Natural killer cell (primary cell): ENCODE measurements around the gene TP53INP2. TPM values are rescaled to one million over a fixed set of nuclear protein-coding genes. Genes with fewer than 3 reads are reported as not detected.

Experiments
- ATAC-seq, 3 donors: fragments of 150-1000 bp in 2 of 3; fragments of 200-7000 bp in 1 of 3; cut with Tn5 transposase; 1 replicate in 1 of 3; 2 replicates in 2 of 3; pipeline ENCODE4 v1.10.0; 2021; ENCODE audit warnings: mild to moderate bottlenecking in 2 of 3, moderate library complexity in 2 of 3
- DNase-seq, 2 donors: peaks; one replicate each; pipeline versions ENCODE4 v3.0.0 to v3.0.0-alpha.2; 2013 to 2021; ENCODE audit warnings: mixed read lengths in 1 of 2
- H3K27ac ChIP-seq: one replicate; pipeline ENCODE4 v1.5.1; 2013; ENCODE audit warnings: mild to moderate bottlenecking, low read length
- H3K27me3 ChIP-seq: one replicate; pipeline ENCODE4 v1.6.1; 2013; ENCODE audit warnings: low read length; ENCODE audit not compliant: control insufficient read depth, insufficient read depth
- H3K36me3 ChIP-seq: one replicate; pipeline ENCODE4 v1.6.1; 2013; ENCODE audit warnings: low read length; ENCODE audit not compliant: control insufficient read depth, insufficient read depth
- H3K4me1 ChIP-seq: one replicate; pipeline ENCODE4 v1.6.1; 2013; ENCODE audit warnings: low read length; ENCODE audit not compliant: control insufficient read depth, insufficient read depth
- H3K4me3 ChIP-seq: one replicate; pipeline ENCODE4 v1.5.1; 2013; ENCODE audit warnings: low read length
- H3K9me3 ChIP-seq: one replicate; pipeline ENCODE4 v1.6.1; 2013; ENCODE audit warnings: low read length; ENCODE audit not compliant: control insufficient read depth, insufficient read depth
- H3K27ac Mint-ChIP-seq, 2 donors: one replicate each; pipeline ENCODE4 v1.8.0; 2022; ENCODE audit warnings: mild to moderate bottlenecking in 2 of 2, mixed read lengths in 2 of 2, moderate library complexity in 1 of 2
- H3K27me3 Mint-ChIP-seq, 2 donors: one replicate each; pipeline ENCODE4 v1.8.0; 2022; ENCODE audit warnings: low read depth in 2 of 2, mixed read lengths in 2 of 2
- H3K36me3 Mint-ChIP-seq: one replicate; pipeline ENCODE4 v1.8.0; 2022; ENCODE audit warnings: mixed read lengths
- H3K4me1 Mint-ChIP-seq, 2 donors: one replicate each; pipeline ENCODE4 v1.8.0; 2022; ENCODE audit warnings: mixed read lengths in 2 of 2
- H3K4me3 Mint-ChIP-seq: one replicate; pipeline ENCODE4 v1.8.0; 2022; ENCODE audit warnings: mild to moderate bottlenecking, moderate library complexity, mixed read lengths
- H3K9me3 Mint-ChIP-seq, 2 donors: one replicate each; pipeline ENCODE4 v1.8.0; 2022; ENCODE audit warnings: mixed read lengths in 2 of 2
- WGBS: methylation state at CpG from one replicate; pipeline ENCODE4 v1.1.7; 2013; ENCODE audit warnings: missing lambda C conversion rate; ENCODE audit not compliant: insufficient coverage; 5-methylcytosine and 5-hydroxymethylcytosine counted together
- intact Hi-C: fragments of 100-400 bp; cut with micrococcal nuclease; formaldehyde crosslinking; loops from one replicate; pipeline ENCODE4 v1.14.2; 2022
- total RNA-seq, 4 donors: library from RNA; stranded (reverse); fragments of 120-200 nt in 1 of 4; gene quantifications; one replicate each; pipeline versions ENCODE4 v1.2.3 to v1.2.4, GENCODE V29; 2013 to 2022
- TF ChIP-seq, protein P1 (sequence below): fragments of 200-600 bp; IDR thresholded peaks from one replicate; pipeline ENCODE4 v1.8.0; 2022; ENCODE audit warnings: antibody characterized with exemption

TP53INP2 gene
- total RNA-seq, 3 donors from 2014 or later (not counting 1 experiment from before 2014, with no cell fraction given), result 30.7 to 56.3 (median 35.9) TPM

DNA sequence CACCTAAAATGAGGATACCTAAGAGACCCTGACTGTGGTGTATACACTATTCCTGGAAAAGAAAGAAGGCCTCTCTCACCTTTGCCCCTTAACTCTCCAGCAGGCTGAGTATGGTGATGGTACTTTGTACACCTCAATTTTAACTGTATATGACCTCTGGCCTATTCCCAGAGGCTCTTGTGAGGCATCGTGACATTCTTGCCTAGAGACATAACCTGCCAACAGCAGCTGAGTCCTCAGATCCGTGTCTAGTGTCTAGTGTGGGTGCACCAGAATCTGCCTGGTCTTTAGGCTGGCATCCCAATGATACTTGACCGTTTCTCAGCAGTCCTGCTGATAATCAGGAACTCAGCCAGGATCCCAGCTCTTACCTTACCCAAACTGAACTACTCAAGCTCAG, 20.0 kb downstream of the TP53INP2 start:
- H3K36me3 ChIP-seq, result peaks cover 31% of the 10 kb centered on the region
- no peaks in the 10 kb centered on the region for H3K27me3 ChIP-seq
- ATAC-seq, result no peak
- intact Hi-C loops, result no loop called here
- peaks cover 6 to 16% of the 10 kb centered on the region in 2 donors for H3K4me1 Mint-ChIP-seq
- no peaks in the 10 kb centered on the region for H3K4me1 ChIP-seq
- no peak overlapping the region for H3K4me3 ChIP-seq
- no peak overlapping the region for H3K27ac Mint-ChIP-seq
- H3K27ac ChIP-seq, result no peak overlapping the region
- WGBS, result 97% methylated on average over 3 of the region's 3 CpGs
- no peak for DNase-seq
- H3K4me3 Mint-ChIP-seq, result no peak overlapping the region
- TF ChIP-seq, protein P1, sequence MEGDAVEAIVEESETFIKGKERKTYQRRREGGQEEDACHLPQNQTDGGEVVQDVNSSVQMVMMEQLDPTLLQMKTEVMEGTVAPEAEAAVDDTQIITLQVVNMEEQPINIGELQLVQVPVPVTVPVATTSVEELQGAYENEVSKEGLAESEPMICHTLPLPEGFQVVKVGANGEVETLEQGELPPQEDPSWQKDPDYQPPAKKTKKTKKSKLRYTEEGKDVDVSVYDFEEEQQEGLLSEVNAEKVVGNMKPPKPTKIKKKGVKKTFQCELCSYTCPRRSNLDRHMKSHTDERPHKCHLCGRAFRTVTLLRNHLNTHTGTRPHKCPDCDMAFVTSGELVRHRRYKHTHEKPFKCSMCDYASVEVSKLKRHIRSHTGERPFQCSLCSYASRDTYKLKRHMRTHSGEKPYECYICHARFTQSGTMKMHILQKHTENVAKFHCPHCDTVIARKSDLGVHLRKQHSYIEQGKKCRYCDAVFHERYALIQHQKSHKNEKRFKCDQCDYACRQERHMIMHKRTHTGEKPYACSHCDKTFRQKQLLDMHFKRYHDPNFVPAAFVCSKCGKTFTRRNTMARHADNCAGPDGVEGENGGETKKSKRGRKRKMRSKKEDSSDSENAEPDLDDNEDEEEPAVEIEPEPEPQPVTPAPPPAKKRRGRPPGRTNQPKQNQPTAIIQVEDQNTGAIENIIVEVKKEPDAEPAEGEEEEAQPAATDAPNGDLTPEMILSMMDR, result no peak
- H3K9me3 ChIP-seq, result no peaks in the 10 kb centered on the region
- H3K27me3 Mint-ChIP-seq, result no peaks in the 10 kb centered on the region
- H3K36me3 Mint-ChIP-seq, result peaks cover 12% of the 10 kb centered on the region
- no peaks in the 10 kb centered on the region for H3K9me3 Mint-ChIP-seq

DNA sequence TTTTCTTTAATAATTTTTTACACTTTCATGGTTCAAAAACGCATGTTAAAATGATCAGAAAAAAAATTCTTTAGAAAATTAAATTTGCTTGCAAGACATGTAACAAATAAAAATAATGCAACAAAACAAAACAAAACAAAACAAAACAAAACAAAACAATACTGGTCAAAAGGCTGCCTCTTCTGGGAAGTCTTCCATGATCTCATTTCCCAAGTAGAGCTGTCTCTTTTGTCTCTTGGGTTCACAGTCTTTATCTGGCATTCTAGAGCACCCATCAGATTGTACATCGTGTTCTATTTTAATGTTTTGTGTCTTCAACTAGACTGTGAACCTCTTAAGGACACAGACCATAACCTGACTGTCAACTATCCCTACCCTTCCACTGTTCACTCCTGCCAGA, 25.3 kb downstream of the TP53INP2 start:
- peaks cover 33% of the 10 kb centered on the region for H3K36me3 ChIP-seq
- no peaks in the 10 kb centered on the region for H3K27me3 ChIP-seq
- DNase-seq (no peak), ATAC-seq (no peak)
- Mint-ChIP-seq H3K9me3 (no peaks in the 10 kb centered on the region), H3K27ac (no peak overlapping the region), H3K4me3 (no peak overlapping the region), H3K27me3 (no peaks in the 10 kb centered on the region), H3K36me3 (peaks cover 12% of the 10 kb centered on the region), H3K4me1 (no peaks in the 10 kb centered on the region)
- 92% methylated on average over 1 of the region's 2 CpGs for WGBS
- intact Hi-C loops, result no loop called here
- no peak overlapping the region for H3K27ac ChIP-seq
- H3K4me3 ChIP-seq, result no peak overlapping the region
- no peaks in the 10 kb centered on the region for H3K4me1 ChIP-seq
- H3K9me3 ChIP-seq, result no peaks in the 10 kb centered on the region
- TF ChIP-seq, protein P1, result no peak

DNA sequence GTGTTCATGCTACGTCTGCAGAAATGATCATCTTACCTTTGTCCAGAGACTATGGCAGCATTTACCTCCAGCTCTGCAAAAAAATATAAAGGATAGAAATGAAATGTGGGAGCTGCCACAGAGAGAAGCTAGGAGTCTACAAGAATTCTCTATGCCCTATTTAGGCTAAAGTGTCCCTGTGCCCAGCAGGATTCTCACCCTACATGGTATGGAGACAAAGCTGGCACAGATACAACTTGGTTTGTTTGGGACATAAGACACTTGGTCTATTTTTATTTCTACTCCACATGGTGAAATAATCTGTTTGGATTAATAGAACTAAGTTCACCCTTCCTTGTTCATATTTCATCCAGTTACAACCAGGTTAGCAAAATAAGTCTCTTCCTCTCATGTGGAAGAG, 28.4 kb downstream of the TP53INP2 start:
- Histone ChIP-seq H3K4me1 (no peaks in the 10 kb centered on the region), H3K4me3 (no peak overlapping the region), H3K36me3 (peaks cover 22% of the 10 kb centered on the region), H3K27ac (no peak overlapping the region), H3K27me3 (no peaks in the 10 kb centered on the region), H3K9me3 (no peaks in the 10 kb centered on the region)
- H3K9me3 Mint-ChIP-seq, result no peaks in the 10 kb centered on the region
- H3K27me3 Mint-ChIP-seq, result no peaks in the 10 kb centered on the region
- WGBS, result 100% methylated on average over 1 of the region's 1 CpG
- H3K27ac Mint-ChIP-seq, result no peak overlapping the region
- ATAC-seq, result no peak
- no peaks in the 10 kb centered on the region for H3K36me3 Mint-ChIP-seq
- intact Hi-C loops, result no loop called here
- H3K4me3 Mint-ChIP-seq, result no peak overlapping the region
- no peaks in the 10 kb centered on the region for H3K4me1 Mint-ChIP-seq
- no peak for DNase-seq
- TF ChIP-seq, protein P1, result no peak

DNA sequence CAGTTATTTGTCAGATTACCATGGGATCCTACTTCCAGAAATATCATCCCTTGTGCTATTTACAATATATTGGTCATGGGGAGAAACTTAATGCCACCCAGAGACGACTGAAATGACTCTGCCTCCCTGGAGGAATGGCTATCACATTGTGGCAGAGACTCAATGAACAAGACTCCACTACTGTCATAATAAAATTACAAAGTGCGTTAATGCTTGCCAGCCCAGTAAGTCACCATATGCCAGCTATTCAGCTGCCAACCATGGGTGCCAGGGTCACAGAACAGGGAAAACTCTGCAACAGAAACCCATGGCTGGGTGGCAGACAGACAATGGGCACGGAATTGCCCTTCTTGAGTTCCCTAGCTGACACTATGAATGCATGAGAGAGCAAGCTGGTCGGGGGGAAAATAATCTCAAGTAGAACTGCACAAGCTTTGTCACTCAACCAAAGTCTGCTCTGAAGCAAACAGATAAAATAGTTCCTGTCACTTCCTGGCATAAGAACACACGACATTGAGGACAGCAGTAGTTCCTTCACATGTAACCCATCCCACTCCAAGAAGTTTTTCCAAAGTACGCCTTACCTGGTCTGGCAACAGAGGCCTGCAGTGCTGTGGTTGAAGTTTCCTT, 32.1 kb downstream of the TP53INP2 start:
- no peaks in the 10 kb centered on the region for H3K36me3 Mint-ChIP-seq
- Histone ChIP-seq H3K4me3 (no peak overlapping the region), H3K27ac (no peak overlapping the region), H3K4me1 (no peaks in the 10 kb centered on the region), H3K27me3 (no peaks in the 10 kb centered on the region), H3K36me3 (peaks cover 38% of the 10 kb centered on the region), H3K9me3 (no peaks in the 10 kb centered on the region)
- DNase-seq, result no peak
- TF ChIP-seq, protein P1, result no peak
- no peaks in the 10 kb centered on the region for H3K4me1 Mint-ChIP-seq
- ATAC-seq, result no peak
- no peaks in the 10 kb centered on the region for H3K9me3 Mint-ChIP-seq
- H3K27ac Mint-ChIP-seq, result no peak overlapping the region
- 91% methylated on average over 6 of the region's 6 CpGs for WGBS
- no peaks in the 10 kb centered on the region for H3K27me3 Mint-ChIP-seq
- H3K4me3 Mint-ChIP-seq, result no peak overlapping the region
- intact Hi-C loops, result no loop called here
